Tongue (tissue), 3 donors: Measurements from ENCODE around the gene TNFAIP6. TPM values are rescaled to one million over a fixed set of nuclear protein-coding genes. Genes with fewer than 3 reads are reported as not detected.

Experiments
- DNase-seq: peaks from one replicate; pipeline ENCODE4 v3.0.0-alpha.2; 2015
- small RNA-seq: library from RNA; depleted of rRNA; stranded (forward); fragments of <200 nt; gene quantifications from one replicate; pipeline ENCODE3, GENCODE V24; 2014; ENCODE audit warnings: low replicate concordance
- total RNA-seq: library from RNA; depleted of rRNA; stranded (reverse); fragments of >200 nt; gene quantifications from one replicate; pipeline ENCODE4 v1.2.3, GENCODE V29; 2014

The TNFAIP6 gene
- total RNA-seq, 1 donor from 2014 or later = 10.8 TPM

DNA sequence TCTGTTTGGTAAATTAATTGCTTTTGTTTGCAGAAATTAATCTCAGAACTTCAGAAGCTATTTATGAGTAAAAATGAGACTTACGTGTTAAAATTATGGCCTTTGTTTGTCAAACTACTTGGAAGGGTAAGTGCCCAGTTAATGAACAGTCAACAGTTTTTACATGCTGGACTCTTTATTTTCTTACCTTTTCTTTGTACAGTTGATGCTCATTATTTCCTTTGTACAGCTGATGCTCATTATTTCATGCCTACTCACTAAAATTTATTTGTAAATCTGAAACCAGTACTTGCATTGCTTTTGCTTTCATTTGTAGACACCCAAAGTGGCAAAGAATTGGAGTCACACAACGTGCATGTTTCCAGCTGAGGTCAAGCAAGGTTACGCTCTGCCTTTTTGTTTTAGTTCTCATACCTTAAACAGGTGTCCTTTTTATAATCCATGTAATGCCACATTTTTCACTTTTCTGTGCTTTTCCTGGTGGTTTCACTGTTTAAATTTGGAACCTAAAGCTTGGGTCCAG lies 65.6 kb downstream of the TNFAIP6 start:
- no peak for DNase-seq

DNA sequence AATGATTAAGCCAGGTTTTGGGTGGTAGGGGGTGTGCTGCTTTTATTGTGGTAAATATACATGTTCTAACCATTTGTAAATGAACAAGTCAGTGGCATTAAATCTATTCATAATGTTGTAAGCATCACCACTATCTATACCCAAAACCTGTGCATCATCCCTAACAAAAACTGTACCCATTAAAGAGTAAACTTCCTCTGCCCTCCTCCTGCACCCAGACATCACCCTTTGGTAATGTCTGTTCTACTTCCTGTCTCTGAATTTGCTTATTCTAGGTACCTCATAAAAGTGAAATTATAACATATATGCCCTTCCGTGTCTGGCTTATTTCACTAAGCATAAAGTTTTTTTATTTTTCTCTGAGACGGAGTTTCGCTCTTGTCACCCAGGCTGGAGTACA lies 66.4 kb downstream of the TNFAIP6 start:
- no peak for DNase-seq

Small RNAs within 50 kb of the gene (small RNA-seq; reads per million reads assigned to genes)
- gene MIR4773-1 (not detected), gene RN7SL124P (not detected)

Other genes with a start within 250 kb of the TNFAIP6 start
- gene RBM43, start 95.7 kb upstream of the TNFAIP6 start, total RNA-seq = 9.8 TPM
- 15.5 TPM for gene NMI, start 67.9 kb upstream of the TNFAIP6 start, total RNA-seq
- gene RIF1, start 52.3 kb downstream of the TNFAIP6 start, total RNA-seq = 62.0 TPM